IMR-90 (cell line): ENCODE data around the gene RAP1GAP2. TPM values are rescaled to one million over a fixed set of nuclear protein-coding genes. Genes with fewer than 3 reads are reported as not detected.

Source experiments
- ATAC-seq: fragments of 200-7000 bp; cut with Tn5 transposase; 2 replicates; pipeline ENCODE4 v1.9.1; 2020; ENCODE audit warnings: low read depth, mild to moderate bottlenecking, moderate library complexity
- BruUV-seq: library from RNA; stranded (reverse); fragments of 400-500 nt; replicated peaks from 2 replicates; lab custom pipeline; 2021; lab: Mats Ljungman, UMichigan
- CTCF ChIA-PET: fragments of 300-600 bp; formaldehyde crosslinking; extraction: SDS; loops from one replicate; lab custom pipeline; 2021; ENCODE audit warnings: antibody characterized with exemption; lab: Yijun Ruan, JAX
- POLR2A ChIA-PET: fragments of 300-600 bp; sonication (Branson Sonifier 250); formaldehyde crosslinking; loops from one replicate; lab custom pipeline; 2022; ENCODE audit warnings: antibody characterized with exemption; ENCODE audit not compliant: unreplicated experiment; lab: Charles Lee
- DNase-seq: peaks from one replicate; pipeline ENCODE4 v3.0.0; 2013
- H2AFZ ChIP-seq: replicated peaks from 2 replicates; pipeline ENCODE3; 2013; ENCODE audit warnings: low read length, mild to moderate bottlenecking; ENCODE audit not compliant: poor library complexity
- H2AK5ac ChIP-seq: 2 replicates; pipeline ENCODE4 v1.6.1; 2013; ENCODE audit warnings: low read depth, low read length, inconsistent platforms
- H2AK9ac ChIP-seq: replicated peaks from 2 replicates; pipeline ENCODE3; 2013; ENCODE audit warnings: mild to moderate bottlenecking, low read depth, low read length, moderate library complexity; ENCODE audit not compliant: poor library complexity
- H2BK120ac ChIP-seq: 2 replicates; pipeline ENCODE4 v1.6.1; 2013; ENCODE audit warnings: low read depth, low read length, inconsistent platforms
- H2BK15ac ChIP-seq: 3 replicates; pipeline ENCODE4 v1.6.1; 2013; ENCODE audit warnings: low read depth, low read length, inconsistent platforms
- H2BK20ac ChIP-seq: 2 replicates; pipeline ENCODE4 v1.6.1; 2013; ENCODE audit warnings: low read depth, mild to moderate bottlenecking, inconsistent platforms, low read length, moderate library complexity
- H2BK5ac ChIP-seq: 2 replicates; pipeline ENCODE4 v1.6.1; 2013; ENCODE audit warnings: mild to moderate bottlenecking, low read depth, low read length, inconsistent platforms; ENCODE audit not compliant: poor library complexity, severe bottlenecking
- H3K14ac ChIP-seq: replicated peaks from 2 replicates; pipeline ENCODE4 v1.6.1; 2013; ENCODE audit warnings: low read depth, low read length, inconsistent platforms
- H3K18ac ChIP-seq: 2 replicates; pipeline ENCODE4 v1.6.1; 2013; ENCODE audit warnings: low read depth, low read length, control low read depth
- H3K23ac ChIP-seq: 2 replicates; pipeline ENCODE4 v1.6.1; 2013; ENCODE audit warnings: low read depth, low read length, inconsistent platforms
- H3K27ac ChIP-seq: 2 replicates; pipeline ENCODE4 v1.5.1; 2013; ENCODE audit warnings: mild to moderate bottlenecking, control low read depth, low read length; ENCODE audit not compliant: insufficient read depth
- H3K27me3 ChIP-seq: 2 replicates; pipeline ENCODE4 v1.6.1; 2013; ENCODE audit warnings: low read length; ENCODE audit not compliant: control insufficient read depth, insufficient read depth
- H3K36me3 ChIP-seq: 2 replicates; pipeline ENCODE4 v1.6.1; 2013; ENCODE audit warnings: low read length, mixed read lengths; ENCODE audit not compliant: control insufficient read depth, insufficient read depth
- H3K4ac ChIP-seq: 2 replicates; pipeline ENCODE4 v1.6.1; 2013; ENCODE audit warnings: low read depth, low read length, inconsistent platforms
- H3K4me1 ChIP-seq: 2 replicates; pipeline ENCODE4 v1.6.1; 2013; ENCODE audit warnings: low read length, mixed read lengths; ENCODE audit not compliant: control insufficient read depth, insufficient read depth
- H3K4me2 ChIP-seq: 2 replicates; pipeline ENCODE4 v1.6.1; 2013; ENCODE audit warnings: low read depth, mild to moderate bottlenecking, control low read depth, low read length, moderate library complexity
- H3K4me3 ChIP-seq: 2 replicates; pipeline ENCODE4 v1.5.1; 2013; ENCODE audit warnings: low read depth, mild to moderate bottlenecking, control low read depth, low read length, moderate library complexity; ENCODE audit not compliant: insufficient read depth
- H3K56ac ChIP-seq: 2 replicates; pipeline ENCODE4 v1.6.1; 2013; ENCODE audit warnings: low read length, inconsistent platforms; ENCODE audit not compliant: insufficient read depth; ENCODE audit errors: extremely low read depth
- H3K79me1 ChIP-seq, 2 experiments: 2 replicates each; pipeline ENCODE4 v1.6.1; 2013; ENCODE audit warnings: low read length in 2 of 2, inconsistent platforms in 1 of 2, low read depth in 1 of 2
- H3K9ac ChIP-seq: 2 replicates; pipeline ENCODE4 v1.6.1; 2013; ENCODE audit warnings: low read depth, low read length, control low read depth
- H3K9me1 ChIP-seq: 2 replicates; pipeline ENCODE4 v1.6.1; 2013; ENCODE audit warnings: low read length, inconsistent platforms; ENCODE audit not compliant: insufficient read depth
- H3K9me3 ChIP-seq: 2 replicates; pipeline ENCODE4 v1.6.1; 2013; ENCODE audit warnings: low read length; ENCODE audit not compliant: control insufficient read depth, insufficient read depth
- H4K20me1 ChIP-seq: 2 replicates; pipeline ENCODE4 v1.6.1; 2013; ENCODE audit warnings: low read length, inconsistent platforms; ENCODE audit not compliant: insufficient read depth
- H4K5ac ChIP-seq: 2 replicates; pipeline ENCODE4 v1.6.1; 2013; ENCODE audit warnings: mild to moderate bottlenecking, low read depth, low read length, control low read depth
- H4K8ac ChIP-seq, 2 experiments: 2 replicates each; pipeline ENCODE4 v1.6.1; 2013; ENCODE audit warnings: low read depth in 2 of 2, low read length in 2 of 2, control low read depth in 1 of 2, inconsistent platforms in 1 of 2
- H4K91ac ChIP-seq: 2 replicates; pipeline ENCODE4 v1.6.1; 2013; ENCODE audit warnings: low read depth, low read length, inconsistent platforms; ENCODE audit not compliant: insufficient read depth
- WGBS, 2 experiments: methylation state at CpG; one replicate each; pipeline versions ENCODE4 v1.1.5 to v1.1.7; 2013; ENCODE audit warnings: missing lambda C conversion rate in 2 of 2; ENCODE audit not compliant: insufficient read length in 1 of 2; ENCODE audit errors: extremely low coverage in 2 of 2; 5-methylcytosine and 5-hydroxymethylcytosine counted together
- dilution Hi-C: fragments of 300-500 bp; cut with HindIII; formaldehyde crosslinking; loops from one replicate; pipeline ENCODE4 v1.14.3; 2018; ENCODE audit warnings: low sequenced_read_pairs; ENCODE audit not compliant: unreplicated experiment
- in situ Hi-C: fragments of 300-500 bp; cut with MboI; formaldehyde crosslinking; loops from 3 replicates; pipeline ENCODE4 v1.14.3; 2019; ENCODE audit warnings: low sequenced_read_pairs, inconsistent platforms, mixed read lengths
- intact Hi-C: fragments of 100-400 bp; cut with micrococcal nuclease; formaldehyde crosslinking; loops from 2 replicates; pipeline ENCODE4 v1.10.0; 2022
- polyA plus RNA-seq, 3 experiments: library from polyadenylated mRNA; depleted of rRNA; stranded (reverse); fragments of >200 nt; gene quantifications; 2 replicates each; pipeline ENCODE4 v1.2.3, GENCODE V29; 2012; ENCODE audit warnings: low replicate concordance in 1 of 3
- total RNA-seq: library from RNA; depleted of rRNA; stranded (reverse); fragments of >200 nt; gene quantifications from 2 replicates; pipeline ENCODE4 v1.2.3, GENCODE V29; 2012
- TF ChIP-seq, protein P1 (sequence below): conservative IDR thresholded peaks from 2 replicates; pipeline ENCODE4 v1.5.1; 2012; ENCODE audit warnings: mild to moderate bottlenecking, low read depth, low read length, improper control_type of control experiment

RAP1GAP2 gene
- total and polyA plus RNA-seq, 2 of the 4 experiments (the other 2 are of a cell fraction), result 5.7 to 7.5 TPM

GRCh38 chr17:2860883-2861282 is 64.6 kb downstream of the RAP1GAP2 start:
- DNase-seq (no peak), ATAC-seq (no peak)
- Histone ChIP-seq H2AK9ac (no peak overlapping the region), H3K4ac (no peak overlapping the region), H4K20me1 (no peaks in the 10 kb centered on the region; the same call in 1 of the 2 replicates), H3K9me1 (peaks cover 4% of the 10 kb centered on the region; the same call in 1 of the 2 replicates), H3K23ac (no peak overlapping the region), H3K9me3 (no peaks in the 10 kb centered on the region), H4K5ac (no peak overlapping the region), H3K56ac (no peak overlapping the region), H3K36me3 (no peaks in the 10 kb centered on the region), H2AFZ (no peak overlapping the region), H3K4me3 (no peak overlapping the region), H3K18ac (no peak overlapping the region), H2BK20ac (no peak overlapping the region), H2BK120ac (no peak overlapping the region), H3K4me2 (no peak overlapping the region), H3K4me1 (no peaks in the 10 kb centered on the region), H2BK15ac (no peak overlapping the region), H3K79me1 (peaks cover 7 to 29% of the 10 kb centered on the region in 2 experiments; a peak in 3 of 4 replicates), H2AK5ac (no peak overlapping the region), H3K27me3 (no peaks in the 10 kb centered on the region), H3K14ac (no peak overlapping the region), H3K27ac (no peak overlapping the region), H2BK5ac (no peak overlapping the region), H3K9ac (no peak overlapping the region), H4K8ac (no peak overlapping the region), H4K91ac (no peak overlapping the region)
- BruUV-seq, result no TSS peak
- WGBS, 2 experiments, result 100% methylated on average over 7 of the region's 11 CpGs; no CpG with 5 or more reads in 1 of the 2 experiments
- dilution Hi-C loops (no loop called here), in situ Hi-C loops (no loop called here), intact Hi-C loops (no loop called here)
- TF ChIP-seq, protein P1, sequence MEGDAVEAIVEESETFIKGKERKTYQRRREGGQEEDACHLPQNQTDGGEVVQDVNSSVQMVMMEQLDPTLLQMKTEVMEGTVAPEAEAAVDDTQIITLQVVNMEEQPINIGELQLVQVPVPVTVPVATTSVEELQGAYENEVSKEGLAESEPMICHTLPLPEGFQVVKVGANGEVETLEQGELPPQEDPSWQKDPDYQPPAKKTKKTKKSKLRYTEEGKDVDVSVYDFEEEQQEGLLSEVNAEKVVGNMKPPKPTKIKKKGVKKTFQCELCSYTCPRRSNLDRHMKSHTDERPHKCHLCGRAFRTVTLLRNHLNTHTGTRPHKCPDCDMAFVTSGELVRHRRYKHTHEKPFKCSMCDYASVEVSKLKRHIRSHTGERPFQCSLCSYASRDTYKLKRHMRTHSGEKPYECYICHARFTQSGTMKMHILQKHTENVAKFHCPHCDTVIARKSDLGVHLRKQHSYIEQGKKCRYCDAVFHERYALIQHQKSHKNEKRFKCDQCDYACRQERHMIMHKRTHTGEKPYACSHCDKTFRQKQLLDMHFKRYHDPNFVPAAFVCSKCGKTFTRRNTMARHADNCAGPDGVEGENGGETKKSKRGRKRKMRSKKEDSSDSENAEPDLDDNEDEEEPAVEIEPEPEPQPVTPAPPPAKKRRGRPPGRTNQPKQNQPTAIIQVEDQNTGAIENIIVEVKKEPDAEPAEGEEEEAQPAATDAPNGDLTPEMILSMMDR, result no peak
- ChIA-PET CTCF (no interaction called here), POLR2A (no interaction called here)
